Mammary microvascular endothelial cell (primary cell): ENCODE data around the gene NAT8L. TPM values are rescaled to one million over a fixed set of nuclear protein-coding genes. Genes with fewer than 3 reads are reported as not detected.

Experiments
- total RNA-seq: library from RNA; depleted of rRNA; stranded (reverse); fragments of >200 nt; gene quantifications from 2 replicates; pipeline ENCODE4 v1.2.3, GENCODE V29; 2015

NAT8L gene, protein sequence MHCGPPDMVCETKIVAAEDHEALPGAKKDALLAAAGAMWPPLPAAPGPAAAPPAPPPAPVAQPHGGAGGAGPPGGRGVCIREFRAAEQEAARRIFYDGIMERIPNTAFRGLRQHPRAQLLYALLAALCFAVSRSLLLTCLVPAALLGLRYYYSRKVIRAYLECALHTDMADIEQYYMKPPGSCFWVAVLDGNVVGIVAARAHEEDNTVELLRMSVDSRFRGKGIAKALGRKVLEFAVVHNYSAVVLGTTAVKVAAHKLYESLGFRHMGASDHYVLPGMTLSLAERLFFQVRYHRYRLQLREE
- total RNA-seq: not detected in 2 replicates

GRCh38 chr4:2059046-2059725 is at the start of gene NAT8L:
NAT8L (plus strand) TSS chr4:2059327; CDS start chr4:2059512, 185 bp downstream.

Other genes starting within 250 kb of the NAT8L start
- gene LETM1, start 203.2 kb upstream of the NAT8L start, total RNA-seq: 46.8 and 59.1 TPM in 2 replicates
- 65.7 and 78.3 TPM in 2 replicates for gene NSD2, start 187.9 kb upstream of the NAT8L start, total RNA-seq
- gene NELFA, start 50.4 kb upstream of the NAT8L start, total RNA-seq: 18.4 and 19.5 TPM in 2 replicates
- 10.8 and 15.5 TPM in 2 replicates for gene HAUS3, start 182.8 kb downstream of the NAT8L start, total RNA-seq
- 1.2 and 1.5 TPM in 2 replicates for gene POLN, start 182.8 kb downstream of the NAT8L start, total RNA-seq
- 58.5 and 64.4 TPM in 2 replicates for gene MXD4, start 202.8 kb downstream of the NAT8L start, total RNA-seq